ENCODE data around the gene DOP1B.
"Not testable (repeated sequence)": the region's sequence is repeated elsewhere in the genome, so short reads cannot be mapped to it uniquely, and the experiment has no call there.

DOP1B gene

GRCh38 chr21:36127250-36127904 lies 29.2 kb upstream of the DOP1B start:
- H4K20me1 ChIP-seq (ENCODE audit: low read depth, low read length) = no peaks in the 10 kb centered on the region
- H3K9ac ChIP-seq (ENCODE audit: low read length) = no peak overlapping the region
- no peak overlapping the region for H2AFZ ChIP-seq (ENCODE audit: low read depth, low read length, severe bottlenecking)
- H3K36me3 ChIP-seq (ENCODE audit: low read length) = no peaks in the 10 kb centered on the region
- TF ChIP-seq CTCF (IDR thresholded peaks at IDR 0.05; ENCODE audit: insufficient read depth, low read length, poor library complexity, severe bottlenecking) (no peak), EZH2phosphoT487 (conservative IDR thresholded peaks at IDR 0.05; ENCODE audit: low read length) (no peak)
- no peak overlapping the region for H3K4me3 ChIP-seq (ENCODE audit: insufficient read depth, low read length, poor library complexity, severe bottlenecking)
- no peaks in the 10 kb centered on the region for H3K27me3 ChIP-seq (ENCODE audit: low read length)
- no peak overlapping the region for H3K27ac ChIP-seq (ENCODE audit: low read depth, low read length)
- no peaks in the 10 kb centered on the region for H3K9me3 ChIP-seq (ENCODE audit: insufficient read depth, low read length)
- no peak overlapping the region for H3K4me2 ChIP-seq (ENCODE audit: low read depth, low read length, poor library complexity, severe bottlenecking)
- H3K9me2 ChIP-seq (replicated peaks; ENCODE audit: insufficient read depth, low read length) = no peaks in the 10 kb centered on the region
- no peaks in the 10 kb centered on the region for H3F3A ChIP-seq (ENCODE audit: insufficient read depth)
- no peaks in the 10 kb centered on the region for H3K79me2 ChIP-seq (ENCODE audit: insufficient read depth, low read length)

GRCh38 chr21:36127977-36128376 lies 28.6 kb upstream of the DOP1B start:
- Histone ChIP-seq H3K4me3 (ENCODE audit: insufficient read depth, low read length, poor library complexity, severe bottlenecking) (no peak overlapping the region), H3K36me3 (ENCODE audit: low read length) (no peaks in the 10 kb centered on the region), H3K9ac (ENCODE audit: low read length) (no peak overlapping the region), H2AFZ (ENCODE audit: low read depth, low read length, severe bottlenecking) (no peak overlapping the region), H3K4me2 (ENCODE audit: low read depth, low read length, poor library complexity, severe bottlenecking) (no peak overlapping the region), H3F3A (ENCODE audit: insufficient read depth) (no peaks in the 10 kb centered on the region), H3K27me3 (ENCODE audit: low read length) (no peaks in the 10 kb centered on the region), H3K79me2 (ENCODE audit: insufficient read depth, low read length) (no peaks in the 10 kb centered on the region), H3K9me2 (replicated peaks; ENCODE audit: insufficient read depth, low read length) (no peaks in the 10 kb centered on the region), H3K9me3 (ENCODE audit: insufficient read depth, low read length) (no peaks in the 10 kb centered on the region), H3K27ac (ENCODE audit: low read depth, low read length) (no peak overlapping the region), H4K20me1 (ENCODE audit: low read depth, low read length) (no peaks in the 10 kb centered on the region)
- TF ChIP-seq CTCF (IDR thresholded peaks at IDR 0.05; ENCODE audit: insufficient read depth, low read length, poor library complexity, severe bottlenecking) (no peak), EZH2phosphoT487 (conservative IDR thresholded peaks at IDR 0.05; ENCODE audit: low read length) (no peak)

- TF ChIP-seq CTCF (IDR thresholded peaks at IDR 0.05; ENCODE audit: insufficient read depth, low read length, poor library complexity, severe bottlenecking) = no peak
- no peak for TF ChIP-seq EZH2phosphoT487 (conservative IDR thresholded peaks at IDR 0.05; ENCODE audit: low read length)
- H3K36me3 ChIP-seq (ENCODE audit: low read length) = no peaks in the 10 kb centered on the region
- H3K9ac ChIP-seq (ENCODE audit: low read length) = no peak overlapping the region
- no peaks in the 10 kb centered on the region for H3K79me2 ChIP-seq (ENCODE audit: insufficient read depth, low read length)
- no peak overlapping the region for H3K4me2 ChIP-seq (ENCODE audit: low read depth, low read length, poor library complexity, severe bottlenecking)
- no peak overlapping the region for H3K4me3 ChIP-seq (ENCODE audit: insufficient read depth, low read length, poor library complexity, severe bottlenecking)
- no peaks in the 10 kb centered on the region for H3K27me3 ChIP-seq (ENCODE audit: low read length)
- H2AFZ ChIP-seq (ENCODE audit: low read depth, low read length, severe bottlenecking) = no peak overlapping the region
- no peaks in the 10 kb centered on the region for H3K9me3 ChIP-seq (ENCODE audit: insufficient read depth, low read length)
- H3K9me2 ChIP-seq (replicated peaks; ENCODE audit: insufficient read depth, low read length) = no peaks in the 10 kb centered on the region
- H3K27ac ChIP-seq (ENCODE audit: low read depth, low read length) = no peak overlapping the region
- no peaks in the 10 kb centered on the region for H4K20me1 ChIP-seq (ENCODE audit: low read depth, low read length)
- H3F3A ChIP-seq (ENCODE audit: insufficient read depth) = no peaks in the 10 kb centered on the region
Observed at GRCh38 chr21:36129219-36129618, 27.4 kb upstream of the DOP1B start.

- not testable (repeated sequence) for H4K20me1 ChIP-seq (ENCODE audit: low read depth, low read length); H3F3A ChIP-seq (ENCODE audit: insufficient read depth); H3K36me3 ChIP-seq (ENCODE audit: low read length); H3K27ac ChIP-seq (ENCODE audit: low read depth, low read length); H3K27me3 ChIP-seq (ENCODE audit: low read length); H3K4me2 ChIP-seq (ENCODE audit: low read depth, low read length, poor library complexity, severe bottlenecking); H3K4me3 ChIP-seq (ENCODE audit: insufficient read depth, low read length, poor library complexity, severe bottlenecking); H3K9me3 ChIP-seq (ENCODE audit: insufficient read depth, low read length); H3K79me2 ChIP-seq (ENCODE audit: insufficient read depth, low read length); H2AFZ ChIP-seq (ENCODE audit: low read depth, low read length, severe bottlenecking); H3K9me2 ChIP-seq (replicated peaks; ENCODE audit: insufficient read depth, low read length); H3K9ac ChIP-seq (ENCODE audit: low read length)
Observed at GRCh38 chr21:36130414-36130762, 26.2 kb upstream of the DOP1B start.

GRCh38 chr21:36130839-36131238 lies 25.8 kb upstream of the DOP1B start:
- H3K4me2 ChIP-seq (ENCODE audit: low read depth, low read length, poor library complexity, severe bottlenecking); H3K27ac ChIP-seq (ENCODE audit: low read depth, low read length); H3F3A ChIP-seq (ENCODE audit: insufficient read depth); H4K20me1 ChIP-seq (ENCODE audit: low read depth, low read length); H2AFZ ChIP-seq (ENCODE audit: low read depth, low read length, severe bottlenecking); H3K9me3 ChIP-seq (ENCODE audit: insufficient read depth, low read length); H3K4me3 ChIP-seq (ENCODE audit: insufficient read depth, low read length, poor library complexity, severe bottlenecking); H3K79me2 ChIP-seq (ENCODE audit: insufficient read depth, low read length); H3K9me2 ChIP-seq (replicated peaks; ENCODE audit: insufficient read depth, low read length); H3K27me3 ChIP-seq (ENCODE audit: low read length); H3K9ac ChIP-seq (ENCODE audit: low read length); H3K36me3 ChIP-seq (ENCODE audit: low read length): not testable (repeated sequence)

Data from SU-DHL-6 (cell line).